BJ (cell line): ENCODE measurements around the gene KLK3. TPM values are rescaled to one million over a fixed set of nuclear protein-coding genes. Genes with fewer than 3 reads are reported as not detected.
A peak's percentile ranks its signal among the peaks of the same experiment; 100 is the strongest.
"Not testable (repeated sequence)": the region's sequence is repeated elsewhere in the genome, so short reads cannot be mapped to it uniquely, and the experiment has no call there.

ENCODE experiments used
- CTCF ChIA-PET: fragments of 350-600 bp; formaldehyde crosslinking; extraction: SDS; loops from one replicate; lab custom pipeline; 2021; ENCODE audit warnings: antibody characterized with exemption, inconsistent platforms; lab: Yijun Ruan, JAX
- POLR2A ChIA-PET: fragments of 300-600 bp; sonication (Branson Sonifier 250); formaldehyde crosslinking; extraction: SDS; loops from one replicate; lab custom pipeline; 2021; ENCODE audit warnings: antibody characterized with exemption; lab: Charles Lee
- DNase-seq: peaks from one replicate; pipeline ENCODE4 v3.0.0-alpha.2; 2011; ENCODE audit warnings: low read depth
- H3K27me3 ChIP-seq: 2 replicates; pipeline ENCODE4 v1.6.0; 2011; ENCODE audit warnings: low read length; ENCODE audit not compliant: control insufficient read depth, insufficient read depth
- H3K36me3 ChIP-seq: 2 replicates; pipeline ENCODE4 v1.5.1; 2011; ENCODE audit warnings: low read length; ENCODE audit not compliant: control insufficient read depth, insufficient read depth
- H3K4me3 ChIP-seq: 2 replicates; pipeline ENCODE4 v1.5.1; 2011; ENCODE audit warnings: low read depth, mild to moderate bottlenecking, control low read depth, low read length
- CTCF ChIP-seq: IDR thresholded peaks from 2 replicates; pipeline ENCODE4 v1.5.1; 2011; ENCODE audit warnings: low read depth, mild to moderate bottlenecking, control low read depth, inconsistent platforms, low read length, moderate library complexity; ENCODE audit not compliant: insufficient read depth
- polyA plus RNA-seq: library from polyadenylated mRNA; depleted of rRNA; stranded (reverse); fragments of >200 nt; gene quantifications from 2 replicates; pipeline ENCODE4 v1.2.3, GENCODE V29; 2011

The KLK3 gene
- polyA plus RNA-seq, 1 experiment, result not detected

GRCh38 chr19:50889638-50890037, 34.9 kb downstream of the KLK3 start:
- CTCF ChIA-PET, result no interaction called here
- Histone ChIP-seq H3K36me3 (no peaks in the 10 kb centered on the region), H3K27me3 (no peaks in the 10 kb centered on the region), H3K4me3 (no peak overlapping the region)
- no peak for DNase-seq
- POLR2A ChIA-PET, result no interaction called here
- no peak for TF ChIP-seq CTCF

DNA sequence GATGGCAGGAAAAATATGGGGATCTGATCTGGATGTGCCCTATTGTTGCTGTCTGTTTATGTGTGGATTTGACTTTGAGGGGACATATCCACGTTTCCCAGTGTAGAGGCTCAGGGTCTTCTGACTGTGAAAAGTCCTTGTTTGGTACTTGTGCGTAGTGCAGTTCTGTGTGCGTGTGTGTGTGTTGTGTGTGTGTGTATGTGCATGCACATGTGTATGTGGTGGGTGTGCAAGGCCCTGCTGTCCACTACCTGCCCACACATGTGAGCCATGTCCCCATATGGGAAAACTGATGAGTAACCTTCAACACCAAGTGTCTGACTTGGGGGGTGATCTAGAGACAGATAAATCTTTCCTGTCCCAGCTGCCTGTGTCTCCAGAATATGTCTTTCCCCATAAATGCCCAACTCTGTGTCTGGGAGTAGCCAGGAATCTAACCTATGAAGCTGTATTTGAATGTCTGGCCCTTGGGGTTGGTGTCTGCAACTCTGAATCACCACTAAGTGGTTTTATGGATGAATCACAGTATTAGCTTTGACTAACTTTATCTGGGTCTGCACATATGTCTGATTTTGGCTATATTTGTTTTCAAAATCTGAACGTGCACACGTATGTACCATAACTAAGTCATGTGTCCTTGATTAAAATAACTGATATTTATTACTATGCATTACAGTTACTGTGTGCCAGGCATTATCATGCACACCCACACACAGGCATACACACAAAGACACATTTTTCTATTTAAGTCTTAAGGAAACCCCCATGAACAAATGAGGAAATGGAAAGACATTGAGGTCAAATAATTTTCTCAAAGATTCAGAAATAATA, 35.9 kb downstream of the KLK3 start:
- no peaks in the 10 kb centered on the region for H3K36me3 ChIP-seq
- no peak for TF ChIP-seq CTCF
- H3K27me3 ChIP-seq, result no peaks in the 10 kb centered on the region
- ChIA-PET POLR2A (no interaction called here), CTCF (no interaction called here)
- no peak overlapping the region for H3K4me3 ChIP-seq
- no peak for DNase-seq

DNA sequence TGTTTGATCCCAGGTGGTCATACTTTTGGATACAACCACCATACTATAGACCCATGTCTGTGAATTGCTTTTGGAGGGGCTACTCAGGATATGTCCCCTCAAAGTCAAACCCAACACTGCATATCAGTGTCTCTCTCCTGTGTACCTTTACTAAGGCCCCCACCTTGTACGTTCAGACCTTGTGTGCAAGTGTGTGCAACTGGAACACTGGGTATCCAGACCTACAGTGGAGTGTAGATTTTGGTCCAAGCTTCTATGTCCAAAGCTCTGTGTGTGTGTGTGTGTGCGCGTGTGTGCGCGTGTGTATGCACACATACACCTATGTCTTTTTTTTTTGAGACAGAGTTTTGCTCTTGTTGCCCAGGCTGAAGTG, 36.5 kb downstream of the KLK3 start:
- no peak for DNase-seq
- POLR2A ChIA-PET, result no interaction called here
- CTCF ChIA-PET, result no interaction called here

GRCh38 chr19:50893047-50893736, 38.5 kb downstream of the KLK3 start:
- no peaks in the 10 kb centered on the region for H3K36me3 ChIP-seq
- POLR2A ChIA-PET, result no interaction called here
- CTCF ChIA-PET, result no interaction called here
- no peak overlapping the region for H3K4me3 ChIP-seq
- TF ChIP-seq CTCF, result 0 out of 2 replicates have a peak, but pooled peaks have one; percentile 6
- no peak for DNase-seq
- no peaks in the 10 kb centered on the region for H3K27me3 ChIP-seq

More for the DNA sequence above, 36.5 kb downstream of the KLK3 start:
- H3K36me3 ChIP-seq, result no peaks in the 10 kb centered on the region
- no peaks in the 10 kb centered on the region for H3K27me3 ChIP-seq
- no peak for TF ChIP-seq CTCF
- no peak overlapping the region for H3K4me3 ChIP-seq

GRCh38 chr19:50894478-50895356, 40.0 kb downstream of the KLK3 start:
- TF ChIP-seq CTCF, result no peak
- H3K27me3 ChIP-seq, result no peaks in the 10 kb centered on the region
- no peak for DNase-seq
- ChIA-PET POLR2A (no interaction called here), CTCF (interaction anchor here (0.6 to 1.2 kb wide), 2 partner anchors 11 to 170 kb away, joined by 3 to 4 read pairs; no protein-coding TSS in a partner anchor)
- no peak overlapping the region for H3K4me3 ChIP-seq
- H3K36me3 ChIP-seq, result no peaks in the 10 kb centered on the region

DNA sequence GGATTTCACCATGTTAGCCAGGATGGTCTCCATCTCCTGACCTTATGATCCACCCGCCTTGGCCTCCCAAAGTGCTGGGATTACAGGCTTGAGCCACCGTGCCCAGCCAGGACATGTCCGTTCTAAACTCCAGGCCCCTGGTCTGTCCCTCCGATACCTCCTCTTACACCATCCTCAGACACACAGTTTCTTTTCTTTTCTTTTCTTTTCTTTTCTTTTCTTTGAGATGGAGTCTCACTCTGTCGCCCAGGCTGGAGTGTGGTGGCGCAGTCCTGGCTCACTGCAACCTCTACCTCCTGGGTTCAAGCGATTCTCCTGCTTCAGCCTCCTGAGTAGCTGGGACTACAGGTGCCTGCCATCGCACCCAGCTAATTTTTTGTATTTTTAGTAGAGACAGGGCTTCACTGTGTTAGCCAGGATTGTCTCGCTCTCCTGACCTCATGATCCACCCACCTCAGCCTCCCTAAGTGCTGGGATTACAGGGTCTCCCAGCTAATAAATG, 41.4 kb downstream of the KLK3 start:
- H3K36me3 ChIP-seq, CTCF ChIA-PET: not testable (repeated sequence)

More for the DNA sequence above, 41.4 kb downstream of the KLK3 start:
- POLR2A ChIA-PET, H3K27me3 ChIP-seq, DNase-seq, H3K4me3 ChIP-seq: not testable (repeated sequence)
